ENCODE results near the gene AGBL1. TPM values are rescaled to one million over a fixed set of nuclear protein-coding genes. Genes with fewer than 3 reads are reported as not detected.

AGBL1 gene
- total and polyA plus RNA-seq, 2 donors, result under 0.01 to 0.02 TPM

- H3K4me3 ChIP-seq (ENCODE audit: low read length in 2 of 2), result no peak overlapping the region
- H3K4me1 ChIP-seq (ENCODE audit: control insufficient read depth in 2 of 2, insufficient read depth in 2 of 2, low read length in 2 of 2), result no peaks in the 10 kb centered on the region
- no peaks in the 10 kb centered on the region for H3K27me3 ChIP-seq (ENCODE audit: control insufficient read depth in 2 of 2, insufficient read depth in 1 of 2, low read length in 1 of 2)
- H3K9me3 ChIP-seq (ENCODE audit: control insufficient read depth in 2 of 2, insufficient read depth in 1 of 2, low read length in 1 of 2), result no peaks in the 10 kb centered on the region
- no peak overlapping the region for H3K27ac ChIP-seq (ENCODE audit: low read depth in 1 of 2, low read length in 1 of 2)
- no peak for DNase-seq (ENCODE audit: low read depth in 6 of 9, low spot score in 9 of 9)
- no peaks in the 10 kb centered on the region for H3K36me3 ChIP-seq (ENCODE audit: control insufficient read depth in 2 of 2, insufficient read depth in 2 of 2, low read length in 1 of 2)
Measured at GRCh38 chr15:86403221-86403620, 323.6 kb downstream of the AGBL1 start.

DNA sequence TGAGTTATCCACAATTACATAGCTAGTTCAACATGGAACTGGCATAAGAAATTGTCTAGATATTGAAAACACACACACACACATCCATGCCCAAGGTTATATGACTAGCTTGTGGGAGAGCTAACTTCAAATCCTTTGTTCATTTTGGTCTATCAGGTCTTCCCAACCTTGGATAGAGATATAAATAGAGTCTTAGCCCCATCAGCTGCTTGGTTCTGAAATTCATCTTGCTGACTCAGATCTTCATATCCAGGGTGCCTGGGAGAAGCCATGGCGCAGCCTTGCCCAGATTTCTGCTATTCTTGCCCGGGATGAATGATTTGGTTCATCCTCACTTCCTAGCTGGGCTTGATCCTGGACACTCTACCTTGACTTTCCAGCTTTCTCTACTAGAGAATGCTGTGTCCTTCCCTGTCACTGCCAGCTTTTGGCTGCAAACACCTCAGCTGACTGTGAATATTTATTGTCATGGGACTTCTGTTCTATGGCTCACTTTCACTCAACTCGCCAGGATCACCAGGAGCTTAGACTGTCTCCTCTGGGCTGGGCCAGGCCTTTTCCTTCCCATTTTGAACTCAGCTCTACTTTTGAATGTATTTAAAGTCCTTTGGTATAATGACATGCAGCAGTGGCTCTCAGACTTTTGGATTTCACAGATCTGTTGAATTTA lies 324.4 kb downstream of the AGBL1 start:
- no peak for DNase-seq (ENCODE audit: low read depth in 6 of 9, low spot score in 9 of 9)
- Histone ChIP-seq H3K27ac (ENCODE audit: low read depth in 1 of 2, low read length in 1 of 2) (no peak overlapping the region), H3K36me3 (ENCODE audit: control insufficient read depth in 2 of 2, insufficient read depth in 2 of 2, low read length in 1 of 2) (no peaks in the 10 kb centered on the region), H3K9me3 (ENCODE audit: control insufficient read depth in 2 of 2, insufficient read depth in 1 of 2, low read length in 1 of 2) (no peaks in the 10 kb centered on the region), H3K4me3 (ENCODE audit: low read length in 2 of 2) (no peak overlapping the region), H3K27me3 (ENCODE audit: control insufficient read depth in 2 of 2, insufficient read depth in 1 of 2, low read length in 1 of 2) (no peaks in the 10 kb centered on the region), H3K4me1 (ENCODE audit: control insufficient read depth in 2 of 2, insufficient read depth in 2 of 2, low read length in 2 of 2) (no peaks in the 10 kb centered on the region)
- 85% methylated on average over 3 of the region's 3 CpGs for WGBS

DNA sequence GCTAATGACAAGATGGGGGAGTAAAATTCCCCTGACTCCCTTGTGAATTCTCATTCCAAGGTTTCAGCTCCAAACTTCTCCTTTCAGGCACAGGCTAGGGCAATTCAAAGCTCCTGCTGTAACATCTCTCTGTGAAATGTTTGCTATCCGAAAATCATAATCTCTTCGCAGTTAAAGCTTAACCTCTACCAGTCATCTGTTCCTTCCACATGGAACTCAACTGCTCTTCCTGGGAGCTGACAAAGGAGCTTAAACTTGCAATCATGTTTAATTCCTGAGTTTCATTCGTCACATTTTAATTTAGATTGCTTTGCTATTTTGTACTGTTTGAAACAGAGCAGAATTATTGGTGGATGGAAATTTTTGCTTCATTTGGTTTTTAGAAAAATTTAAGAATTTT lies 328.6 kb downstream of the AGBL1 start:
- no peaks in the 10 kb centered on the region for H3K27me3 ChIP-seq (ENCODE audit: control insufficient read depth in 2 of 2, insufficient read depth in 1 of 2, low read length in 1 of 2)
- no peak overlapping the region for H3K27ac ChIP-seq (ENCODE audit: low read depth in 1 of 2, low read length in 1 of 2)
- no peak overlapping the region for H3K4me3 ChIP-seq (ENCODE audit: low read length in 2 of 2)
- H3K4me1 ChIP-seq (ENCODE audit: control insufficient read depth in 2 of 2, insufficient read depth in 2 of 2, low read length in 2 of 2), result no peaks in the 10 kb centered on the region
- H3K9me3 ChIP-seq (ENCODE audit: control insufficient read depth in 2 of 2, insufficient read depth in 1 of 2, low read length in 1 of 2), result peaks cover 0 to 3% of the 10 kb centered on the region in 2 donors
- 96% methylated on average over 3 of the region's 3 CpGs for WGBS
- no peaks in the 10 kb centered on the region for H3K36me3 ChIP-seq (ENCODE audit: control insufficient read depth in 2 of 2, insufficient read depth in 2 of 2, low read length in 1 of 2)
- no peak for DNase-seq (ENCODE audit: low read depth in 6 of 9, low spot score in 9 of 9)

GRCh38 chr15:86411916-86412315 lies 332.2 kb downstream of the AGBL1 start:
- H3K36me3 ChIP-seq (ENCODE audit: control insufficient read depth in 2 of 2, insufficient read depth in 2 of 2, low read length in 1 of 2), result no peaks in the 10 kb centered on the region
- H3K27ac ChIP-seq (ENCODE audit: low read depth in 1 of 2, low read length in 1 of 2), result no peak overlapping the region
- H3K9me3 ChIP-seq (ENCODE audit: control insufficient read depth in 2 of 2, insufficient read depth in 1 of 2, low read length in 1 of 2), result peaks cover 0 to 3% of the 10 kb centered on the region in 2 donors
- DNase-seq (ENCODE audit: low read depth in 6 of 9, low spot score in 9 of 9), result no peak
- WGBS, result 95% methylated on average over 2 of the region's 2 CpGs
- no peak overlapping the region for H3K4me3 ChIP-seq (ENCODE audit: low read length in 2 of 2)
- H3K4me1 ChIP-seq (ENCODE audit: control insufficient read depth in 2 of 2, insufficient read depth in 2 of 2, low read length in 2 of 2), result no peaks in the 10 kb centered on the region
- H3K27me3 ChIP-seq (ENCODE audit: control insufficient read depth in 2 of 2, insufficient read depth in 1 of 2, low read length in 1 of 2), result no peaks in the 10 kb centered on the region

GRCh38 chr15:86413191-86413590 lies 333.5 kb downstream of the AGBL1 start:
- Histone ChIP-seq H3K36me3 (ENCODE audit: control insufficient read depth in 2 of 2, insufficient read depth in 2 of 2, low read length in 1 of 2) (no peaks in the 10 kb centered on the region), H3K4me1 (ENCODE audit: control insufficient read depth in 2 of 2, insufficient read depth in 2 of 2, low read length in 2 of 2) (no peaks in the 10 kb centered on the region), H3K27ac (ENCODE audit: low read depth in 1 of 2, low read length in 1 of 2) (no peak overlapping the region), H3K27me3 (ENCODE audit: control insufficient read depth in 2 of 2, insufficient read depth in 1 of 2, low read length in 1 of 2) (no peaks in the 10 kb centered on the region), H3K4me3 (ENCODE audit: low read length in 2 of 2) (no peak overlapping the region), H3K9me3 (ENCODE audit: control insufficient read depth in 2 of 2, insufficient read depth in 1 of 2, low read length in 1 of 2) (peaks cover 0 to 3% of the 10 kb centered on the region in 2 donors)
- 88% methylated on average over 1 of the region's 1 CpG for WGBS
- no peak for DNase-seq (ENCODE audit: low read depth in 6 of 9, low spot score in 9 of 9)

GRCh38 chr15:86425746-86426145 lies 346.1 kb downstream of the AGBL1 start:
- no peak overlapping the region for H3K4me3 ChIP-seq (ENCODE audit: low read length in 2 of 2)
- WGBS, result 94% methylated on average over 3 of the region's 3 CpGs

GRCh38 chr15:86432861-86433260 lies 353.2 kb downstream of the AGBL1 start:
- Histone ChIP-seq H3K4me1 (ENCODE audit: control insufficient read depth in 2 of 2, insufficient read depth in 2 of 2, low read length in 2 of 2) (no peaks in the 10 kb centered on the region), H3K9me3 (ENCODE audit: control insufficient read depth in 2 of 2, insufficient read depth in 1 of 2, low read length in 1 of 2) (no peaks in the 10 kb centered on the region), H3K4me3 (ENCODE audit: low read length in 2 of 2) (no peak overlapping the region), H3K36me3 (ENCODE audit: control insufficient read depth in 2 of 2, insufficient read depth in 2 of 2, low read length in 1 of 2) (no peaks in the 10 kb centered on the region), H3K27me3 (ENCODE audit: control insufficient read depth in 2 of 2, insufficient read depth in 1 of 2, low read length in 1 of 2) (no peaks in the 10 kb centered on the region), H3K27ac (ENCODE audit: low read depth in 1 of 2, low read length in 1 of 2) (no peak overlapping the region)
- DNase-seq (ENCODE audit: low read depth in 6 of 9, low spot score in 9 of 9), result no peak
- 92% methylated on average over 2 of the region's 2 CpGs for WGBS

More at GRCh38 chr15:86425746-86426145, 346.1 kb downstream of the AGBL1 start:
- H3K27me3 ChIP-seq (ENCODE audit: control insufficient read depth in 2 of 2, insufficient read depth in 1 of 2, low read length in 1 of 2), result no peaks in the 10 kb centered on the region
- no peak overlapping the region for H3K27ac ChIP-seq (ENCODE audit: low read depth in 1 of 2, low read length in 1 of 2)
- H3K4me1 ChIP-seq (ENCODE audit: control insufficient read depth in 2 of 2, insufficient read depth in 2 of 2, low read length in 2 of 2), result no peaks in the 10 kb centered on the region
- no peak for DNase-seq (ENCODE audit: low read depth in 6 of 9, low spot score in 9 of 9)
- no peaks in the 10 kb centered on the region for H3K36me3 ChIP-seq (ENCODE audit: control insufficient read depth in 2 of 2, insufficient read depth in 2 of 2, low read length in 1 of 2)
- no peaks in the 10 kb centered on the region for H3K9me3 ChIP-seq (ENCODE audit: control insufficient read depth in 2 of 2, insufficient read depth in 1 of 2, low read length in 1 of 2)

- H3K4me3 ChIP-seq (ENCODE audit: low read length in 2 of 2), result no peak overlapping the region
- DNase-seq (ENCODE audit: low read depth in 6 of 9, low spot score in 9 of 9), result no peak
- WGBS, result 73% methylated on average over 4 of the region's 4 CpGs
- no peaks in the 10 kb centered on the region for H3K36me3 ChIP-seq (ENCODE audit: control insufficient read depth in 2 of 2, insufficient read depth in 2 of 2, low read length in 1 of 2)
- H3K27ac ChIP-seq (ENCODE audit: low read depth in 1 of 2, low read length in 1 of 2), result no peak overlapping the region
- no peaks in the 10 kb centered on the region for H3K27me3 ChIP-seq (ENCODE audit: control insufficient read depth in 2 of 2, insufficient read depth in 1 of 2, low read length in 1 of 2)
- no peaks in the 10 kb centered on the region for H3K9me3 ChIP-seq (ENCODE audit: control insufficient read depth in 2 of 2, insufficient read depth in 1 of 2, low read length in 1 of 2)
- H3K4me1 ChIP-seq (ENCODE audit: control insufficient read depth in 2 of 2, insufficient read depth in 2 of 2, low read length in 2 of 2), result no peaks in the 10 kb centered on the region
Measured at GRCh38 chr15:86433983-86434382, 354.3 kb downstream of the AGBL1 start.

- no peaks in the 10 kb centered on the region for H3K36me3 ChIP-seq (ENCODE audit: control insufficient read depth in 2 of 2, insufficient read depth in 2 of 2, low read length in 1 of 2)
- no peak overlapping the region for H3K4me3 ChIP-seq (ENCODE audit: low read length in 2 of 2)
- no peaks in the 10 kb centered on the region for H3K27me3 ChIP-seq (ENCODE audit: control insufficient read depth in 2 of 2, insufficient read depth in 1 of 2, low read length in 1 of 2)
- H3K9me3 ChIP-seq (ENCODE audit: control insufficient read depth in 2 of 2, insufficient read depth in 1 of 2, low read length in 1 of 2), result no peaks in the 10 kb centered on the region
- WGBS, result 81% methylated on average over 4 of the region's 4 CpGs
- no peak for DNase-seq (ENCODE audit: low read depth in 6 of 9, low spot score in 9 of 9)
- H3K4me1 ChIP-seq (ENCODE audit: control insufficient read depth in 2 of 2, insufficient read depth in 2 of 2, low read length in 2 of 2), result no peaks in the 10 kb centered on the region
- no peak overlapping the region for H3K27ac ChIP-seq (ENCODE audit: low read depth in 1 of 2, low read length in 1 of 2)
Measured at GRCh38 chr15:86439614-86440013, 359.9 kb downstream of the AGBL1 start.
